ENCODE results near the gene CASK.

GRCh38 chrX:41799661-41800060, 123.7 kb downstream of the CASK start:
- TF ChIP-seq POLR2A (IDR thresholded peaks at IDR 0.05; ENCODE audit: low read length) (no peak), GATA1 (IDR thresholded peaks at IDR 0.05; ENCODE audit: low read depth, low read length) (no peak)

All from erythroblast (primary cell).